MM.1S (cell line): ENCODE data around the gene SERPINB8.

ENCODE experiments used
- CTCF ChIP-seq: fragments of 300-600 bp; sonication (generic); IDR thresholded peaks from 2 replicates; pipeline ENCODE4 v1.5.1; 2016; ENCODE audit warnings: antibody characterized with exemption, low read length, mixed read lengths
- EZH2 ChIP-seq: fragments of 300-600 bp; sonication (generic); optimal IDR thresholded peaks from 2 replicates; pipeline ENCODE3; 2017; ENCODE audit warnings: low read depth, mild to moderate bottlenecking, antibody characterized with exemption, low read length, mixed read lengths
- EZH2phosphoT487 ChIP-seq: fragments of 300-600 bp; sonication (generic); IDR thresholded peaks from 2 replicates; pipeline ENCODE4 v1.6.1; 2018; ENCODE audit warnings: antibody characterized with exemption, low read length

DNA sequence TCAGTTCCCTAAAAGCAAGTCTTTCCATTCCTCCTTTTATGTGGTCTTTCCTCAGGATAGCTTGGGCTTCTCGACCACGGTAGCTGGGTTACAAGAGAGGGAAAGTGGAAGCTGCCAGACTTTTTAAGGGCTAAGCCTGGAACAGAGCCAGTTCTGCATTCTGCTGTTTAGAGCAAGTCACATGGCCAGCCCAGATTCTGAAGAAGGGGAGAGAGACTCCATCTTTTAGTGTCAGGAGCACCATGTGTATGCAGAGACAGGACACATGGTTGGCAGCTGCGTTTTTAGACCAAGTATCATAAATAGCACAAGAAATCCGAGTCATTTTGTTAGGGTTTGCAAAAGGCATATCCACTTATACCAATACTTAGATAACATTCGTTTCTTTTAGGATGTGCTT is 16.1 kb upstream of the SERPINB8 start:
- TF ChIP-seq CTCF: no peak
- no peak for TF ChIP-seq EZH2phosphoT487
- TF ChIP-seq EZH2: no peak
